Activated CD4-positive, CD25-positive, alpha-beta regulatory T cell (primary cell): ENCODE results near the gene OGFOD1.

Source experiments
- DNase-seq, 4 experiments: peaks; one replicate each; lab custom pipeline; 2025; lab: John Stamatoyannopoulos, UW

Gene OGFOD1

DNA sequence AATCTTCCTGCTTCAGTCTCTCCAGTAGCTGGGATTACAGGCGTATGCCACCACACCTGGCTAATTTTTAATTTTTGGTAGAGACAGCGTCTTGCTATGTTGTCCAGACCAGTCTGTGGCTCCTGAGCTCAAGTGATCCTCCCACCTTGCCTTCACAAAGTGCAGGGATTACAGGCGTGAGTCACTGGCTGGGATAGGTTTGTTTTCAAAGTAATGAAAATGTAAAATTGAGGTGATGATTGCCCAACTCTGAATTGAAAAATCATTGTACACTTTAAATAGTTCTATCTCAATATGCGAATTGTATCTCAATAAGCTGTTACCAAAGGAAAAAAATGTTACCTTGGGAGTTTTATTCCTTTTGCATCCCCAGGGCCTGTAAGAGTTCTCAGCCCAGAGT is 24.8 kb upstream of the OGFOD1 start:
- no peak for DNase-seq

DNA sequence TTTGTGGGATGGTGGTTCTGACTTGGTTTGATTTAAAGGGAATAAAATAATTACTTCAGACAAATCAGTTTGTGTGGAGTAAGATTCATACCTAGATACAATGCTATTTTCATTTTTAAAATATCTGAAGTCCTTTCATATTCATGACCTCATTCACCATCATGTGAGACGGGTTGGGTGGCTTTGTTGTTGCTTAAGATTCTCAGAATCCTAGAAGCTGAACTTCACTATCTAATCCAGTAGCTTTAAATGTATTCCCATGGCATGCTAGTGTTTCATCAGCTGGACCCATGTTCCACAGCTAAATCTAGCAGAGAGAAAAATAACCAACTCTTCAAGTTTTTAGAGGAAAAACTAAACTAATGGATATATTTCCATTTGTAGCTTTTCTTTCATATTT is 23.3 kb upstream of the OGFOD1 start:
- DNase-seq, result no peak

DNA sequence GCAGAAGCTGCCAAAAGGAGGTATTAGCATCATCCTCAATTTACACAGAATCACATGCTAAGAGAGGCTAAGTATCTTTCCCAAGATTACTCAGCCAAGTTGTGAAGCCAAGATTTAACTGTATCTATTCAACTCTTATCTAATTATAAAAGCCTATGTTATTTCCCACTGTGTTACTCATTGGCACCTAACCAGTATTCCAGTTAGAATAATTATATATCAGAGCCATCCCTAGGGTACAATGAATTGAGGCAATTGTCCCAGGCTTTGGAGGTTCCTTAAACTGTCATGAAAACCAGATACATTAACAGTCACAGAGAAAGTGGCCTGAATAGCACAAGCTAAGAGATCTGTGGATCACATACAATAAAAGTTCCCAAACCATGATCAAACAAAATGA is 15.1 kb upstream of the OGFOD1 start:
- DNase-seq, result no peak

DNA sequence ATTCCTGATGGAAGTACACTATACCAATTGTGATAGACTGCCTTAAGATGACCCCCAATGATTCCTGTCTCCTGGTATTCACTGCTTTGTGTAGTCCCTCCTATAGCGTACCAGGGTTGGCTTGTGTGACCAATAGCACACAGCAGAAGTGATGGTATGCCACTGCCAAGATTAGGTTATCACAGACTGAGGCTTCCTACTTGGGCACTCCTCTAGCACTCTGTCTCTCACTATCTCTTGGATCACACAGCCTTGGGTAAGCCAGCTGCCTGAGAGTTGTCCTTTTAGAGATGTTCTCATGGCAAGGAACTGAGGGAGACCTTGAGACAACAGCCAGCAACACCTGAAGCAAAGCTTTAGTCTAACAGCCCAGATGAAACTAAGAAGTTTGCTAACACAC is 13.3 kb upstream of the OGFOD1 start:
- DNase-seq, result no peak

DNA sequence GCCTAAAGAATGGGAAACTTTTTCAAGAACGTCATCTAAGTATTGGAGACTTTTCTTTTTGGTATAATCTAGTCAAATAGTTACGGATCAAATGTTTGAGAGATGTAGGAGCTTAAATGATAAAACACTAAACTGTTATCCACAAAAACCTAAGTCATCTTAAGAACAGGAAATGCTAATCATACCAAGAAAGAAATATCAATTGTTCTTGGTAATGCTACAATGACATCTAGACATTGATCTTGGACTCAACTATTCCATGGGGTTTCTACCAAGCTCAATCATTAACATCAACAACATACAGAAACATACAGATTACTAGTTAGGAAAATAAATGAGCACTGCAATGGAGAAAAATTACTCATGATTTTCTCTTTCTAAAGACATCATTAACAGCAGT is 4.1 kb upstream of the OGFOD1 start:
- no peak for DNase-seq

DNA sequence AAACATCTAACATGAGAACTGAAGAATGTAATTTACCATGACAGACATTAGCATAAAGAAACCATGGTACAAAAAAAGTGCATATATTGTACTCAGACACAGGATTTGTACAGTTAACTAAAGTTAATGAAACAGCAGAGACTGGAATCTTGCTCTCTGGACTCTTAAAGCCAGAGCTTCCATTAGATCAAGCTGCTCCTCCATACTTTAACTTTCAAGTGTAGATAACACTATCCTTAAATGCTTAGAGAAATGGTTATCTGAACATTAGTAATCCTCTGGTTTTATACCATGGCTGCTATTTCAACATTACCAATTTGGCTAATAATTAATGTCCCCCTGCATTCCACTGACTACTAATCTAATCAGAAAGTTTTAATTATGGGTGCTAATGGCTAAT is 3.3 kb upstream of the OGFOD1 start:
- DNase-seq, result no peak

DNA sequence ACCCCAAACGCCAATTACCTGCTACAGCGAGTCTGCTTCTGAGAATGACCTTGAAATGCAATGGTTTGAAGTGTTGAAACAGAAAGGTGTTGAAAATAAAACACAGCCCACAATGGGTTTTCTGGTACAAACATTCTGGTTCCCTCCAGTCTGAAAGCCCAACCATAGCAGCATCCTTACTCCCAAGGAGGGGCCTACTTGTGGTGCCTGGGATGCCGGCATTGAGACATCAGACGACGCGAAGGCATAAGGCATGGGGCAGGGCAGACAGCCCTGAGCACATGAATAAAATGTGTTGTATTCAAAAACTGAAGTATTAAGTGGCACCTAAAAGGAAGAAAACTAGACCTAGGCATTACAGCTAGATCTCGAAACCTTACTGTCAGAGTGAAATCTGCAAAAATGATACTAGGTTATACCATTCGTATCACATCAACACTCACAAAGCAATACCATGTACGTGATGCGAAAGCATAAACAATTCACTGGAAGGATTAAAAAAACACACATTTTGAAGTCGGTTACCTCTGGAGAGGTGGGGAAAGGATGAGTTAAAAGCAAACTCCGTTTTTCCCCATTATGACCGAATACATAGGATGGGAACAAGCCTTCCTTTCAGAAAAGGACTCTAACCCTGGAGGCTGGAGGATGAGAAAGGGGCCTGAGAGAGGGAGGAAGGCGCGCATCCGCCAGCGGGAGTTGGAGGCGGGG is 924 bp upstream of the OGFOD1 start:
- DNase-seq, result no peak

DNA sequence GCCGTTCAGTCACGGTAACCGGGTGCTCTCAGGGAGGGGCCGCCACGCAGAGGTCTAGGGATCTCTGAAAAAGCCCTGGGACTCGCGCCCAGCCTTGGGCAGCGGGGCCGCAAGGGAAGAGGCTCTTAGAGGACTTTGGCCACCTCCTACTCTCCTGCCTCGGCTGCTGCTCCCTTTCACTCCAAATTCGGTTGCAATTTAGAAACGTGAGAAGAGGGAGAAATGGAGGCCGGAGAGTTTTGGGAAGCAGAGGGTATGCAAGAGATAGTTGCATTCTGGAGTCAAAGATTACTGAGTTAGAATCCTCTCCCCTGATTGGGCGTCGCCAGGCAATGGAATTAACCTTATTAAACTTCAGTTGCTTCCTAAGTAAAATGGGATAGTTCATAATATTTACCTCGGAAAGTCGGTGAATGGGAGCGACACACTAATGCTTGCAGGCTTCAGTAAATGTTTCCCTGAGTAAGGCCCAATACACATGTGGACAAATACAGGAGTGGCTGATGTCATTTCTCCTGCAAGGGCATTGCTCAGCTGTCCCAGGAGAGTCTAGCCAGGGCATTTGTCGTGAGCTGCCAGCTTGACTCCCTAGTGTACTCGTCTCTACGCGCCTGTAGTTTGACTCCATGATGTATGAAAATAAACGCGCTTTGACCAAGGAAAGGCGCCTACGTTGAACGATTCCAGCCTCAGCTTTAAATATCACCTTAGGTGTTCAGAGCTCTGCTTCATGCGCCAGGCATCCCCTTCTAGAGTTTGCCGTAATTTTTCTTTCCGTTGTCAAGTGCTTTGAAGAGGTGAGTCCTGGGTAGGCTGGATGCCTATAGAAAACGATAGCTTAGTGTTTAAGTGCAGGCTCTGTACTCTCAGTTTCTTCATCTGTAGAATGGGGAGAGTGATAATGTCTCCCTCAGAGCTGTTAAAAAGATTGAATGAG is 667 bp downstream of the OGFOD1 start:
- DNase-seq, result no peak

DNA sequence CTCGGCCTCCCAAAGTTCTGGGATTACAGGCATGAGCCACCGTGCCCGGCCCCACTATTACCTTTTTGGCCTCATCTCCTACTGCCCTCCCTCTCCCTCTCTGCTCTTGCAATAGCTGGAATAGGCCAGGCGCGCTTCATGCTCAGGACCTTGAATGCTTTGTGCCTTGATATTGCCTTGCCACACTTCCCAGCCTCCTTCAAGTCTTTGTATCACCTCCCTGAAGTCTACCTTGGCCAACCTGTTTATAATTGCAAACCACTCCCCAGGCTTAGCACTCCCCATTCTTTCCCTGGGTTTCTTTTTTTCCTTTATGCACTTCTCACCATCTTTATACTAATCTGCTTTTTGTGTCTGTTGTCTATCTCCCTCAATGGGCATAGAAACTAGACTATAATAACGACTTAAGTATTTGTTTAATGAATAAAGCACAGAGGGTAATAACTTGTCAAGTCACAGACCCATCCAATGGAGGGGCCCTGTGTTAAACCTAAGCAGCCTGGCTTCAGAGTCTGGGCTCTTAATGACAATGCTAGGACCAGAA is 6.6 kb downstream of the OGFOD1 start:
- DNase-seq, result no peak

DNA sequence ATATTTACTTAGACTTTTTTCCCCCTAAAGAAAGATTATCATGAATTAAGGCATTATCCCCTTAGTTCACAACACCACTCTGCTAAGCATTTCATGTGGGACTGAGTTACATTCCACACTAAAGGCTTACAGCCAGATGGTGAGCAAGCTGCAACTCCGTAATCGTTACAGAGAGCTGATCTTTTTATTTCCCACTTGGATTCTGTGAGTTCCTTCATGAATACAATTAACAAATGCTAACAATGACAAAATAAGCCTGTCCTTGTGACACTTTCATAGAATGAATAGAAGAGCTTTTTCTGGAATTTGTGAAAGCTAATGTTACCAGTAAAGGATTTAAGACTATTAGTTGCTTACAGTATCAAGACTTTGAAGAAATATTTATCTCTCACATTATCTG is 8.7 kb downstream of the OGFOD1 start:
- DNase-seq, result no peak

DNA sequence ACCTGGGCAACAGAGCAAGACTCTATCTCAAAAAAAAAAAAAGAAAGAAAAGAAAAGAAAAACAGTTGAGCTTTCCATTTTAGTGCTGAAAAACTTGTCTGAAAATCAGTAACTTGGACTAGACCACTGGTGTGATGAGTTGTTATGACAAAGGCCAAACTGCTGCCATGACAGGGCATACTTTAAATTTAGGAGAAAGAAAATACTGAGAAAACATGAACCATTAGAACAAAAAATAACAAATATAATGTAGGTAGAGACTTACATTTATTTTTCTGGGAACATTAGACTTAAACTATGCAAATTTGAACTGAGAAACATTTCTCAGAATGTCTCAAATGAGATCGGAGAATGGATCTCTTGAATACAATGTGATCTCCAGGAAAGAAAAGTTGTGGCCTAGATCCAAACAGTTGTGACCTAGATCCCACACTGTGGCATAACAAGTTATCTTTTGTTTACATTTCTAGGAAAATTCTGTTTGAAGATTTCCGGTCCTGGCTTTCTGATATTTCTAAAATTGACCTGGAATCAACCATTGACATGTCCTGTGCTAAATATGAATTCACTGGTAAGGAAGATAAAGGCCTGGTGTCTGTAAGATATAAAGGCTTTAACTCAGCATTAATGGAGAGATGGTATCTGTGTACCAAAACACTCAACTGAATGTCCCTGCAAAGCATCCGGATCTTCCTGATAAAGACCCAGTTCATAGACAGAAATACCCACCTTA is 10.9 kb downstream of the OGFOD1 start:
- DNase-seq, result no peak

DNA sequence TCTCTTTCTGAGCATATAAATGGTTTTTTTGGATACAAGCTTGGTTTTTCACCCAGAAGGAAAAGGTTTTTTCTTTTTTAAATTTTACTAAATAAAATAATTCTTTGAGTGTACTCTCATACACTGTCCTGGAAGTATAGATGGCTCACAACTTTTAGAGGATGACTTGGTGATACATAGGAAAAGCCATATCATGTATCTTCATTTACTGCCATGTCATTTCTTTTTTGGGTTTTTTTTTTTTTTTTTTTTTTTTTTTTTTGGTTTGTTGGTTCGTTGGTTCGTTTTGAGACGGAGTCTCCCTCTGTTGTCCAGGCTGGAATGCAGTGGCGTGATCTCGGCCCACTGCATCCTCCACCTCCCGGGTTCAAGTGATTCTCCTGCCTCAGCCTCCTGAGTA is 11.8 kb downstream of the OGFOD1 start:
- DNase-seq, result no peak

DNA sequence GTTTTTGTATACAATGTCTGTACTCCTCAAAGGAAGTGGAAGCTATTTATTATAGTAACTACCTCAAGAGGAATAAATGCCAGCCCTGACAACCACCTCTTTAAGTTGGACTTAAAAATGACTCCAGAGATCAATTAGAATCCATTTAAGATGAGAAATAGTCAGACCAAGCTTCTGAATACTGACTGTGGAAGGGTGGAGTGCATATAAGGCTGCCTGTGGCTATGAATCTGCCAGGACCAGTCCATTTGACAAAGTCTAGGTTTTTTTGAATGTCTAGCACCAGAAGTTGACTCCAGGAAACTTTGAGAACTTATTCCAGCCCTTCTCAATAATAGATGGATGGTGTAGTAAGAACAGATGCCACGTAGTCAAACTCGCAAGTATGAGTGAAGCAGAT is 15.0 kb downstream of the OGFOD1 start:
- no peak for DNase-seq

DNA sequence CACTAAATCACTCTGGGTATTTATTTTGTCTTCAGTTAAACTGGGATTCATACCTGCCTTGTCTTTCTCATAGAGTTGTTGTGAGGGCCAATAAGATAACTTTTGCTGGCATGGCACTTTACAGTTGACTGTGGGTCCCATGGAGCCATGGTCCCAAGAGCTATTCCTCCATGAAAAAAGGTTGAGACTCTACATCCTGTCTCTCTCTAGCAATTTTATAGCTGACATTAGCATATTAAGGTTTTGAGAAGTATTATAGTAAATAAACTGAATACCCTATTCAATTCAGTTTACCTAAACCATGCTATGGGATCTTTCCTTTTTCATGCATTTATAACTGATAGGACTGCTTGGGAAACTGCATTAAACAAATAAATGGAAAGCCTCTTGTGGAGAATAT is 17.4 kb downstream of the OGFOD1 start:
- DNase-seq, result no peak

DNA sequence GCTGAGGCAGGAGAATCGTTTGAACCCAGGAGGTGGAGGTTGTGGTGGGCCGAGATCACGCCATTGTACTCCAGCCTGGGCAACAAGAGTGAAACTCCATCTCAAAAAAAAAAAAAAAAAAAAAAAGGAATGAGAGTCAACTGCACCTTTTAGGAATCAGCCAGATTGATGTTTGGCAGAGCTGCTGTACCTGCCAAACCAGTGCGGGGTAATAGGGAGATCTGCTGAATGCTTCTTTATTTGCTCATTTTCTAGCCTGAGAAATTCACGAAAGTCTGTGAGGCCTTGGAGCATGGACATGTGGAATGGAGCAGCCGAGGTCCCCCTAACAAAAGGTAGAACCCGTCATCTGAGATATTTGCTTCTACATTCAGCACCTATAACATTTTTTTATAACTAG is 18.4 kb downstream of the OGFOD1 start:
- no peak for DNase-seq

DNA sequence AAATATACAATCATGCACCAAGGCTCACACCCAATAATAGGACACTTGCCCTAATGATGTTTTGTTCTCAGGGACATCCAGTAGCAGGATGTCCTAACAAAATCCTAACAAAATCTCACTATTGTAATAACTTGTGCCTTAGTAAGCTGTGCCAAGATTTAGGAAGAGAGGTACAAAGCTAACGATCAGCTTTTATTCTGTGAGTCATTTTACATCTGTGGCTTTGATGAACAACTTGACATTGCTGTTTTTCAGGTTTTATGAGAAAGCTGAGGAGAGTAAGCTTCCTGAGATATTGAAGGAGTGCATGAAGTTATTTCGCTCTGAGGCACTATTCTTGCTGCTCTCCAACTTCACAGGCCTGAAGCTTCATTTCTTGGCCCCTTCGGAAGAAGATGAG is 18.9 kb downstream of the OGFOD1 start:
- DNase-seq, result no peak

DNA sequence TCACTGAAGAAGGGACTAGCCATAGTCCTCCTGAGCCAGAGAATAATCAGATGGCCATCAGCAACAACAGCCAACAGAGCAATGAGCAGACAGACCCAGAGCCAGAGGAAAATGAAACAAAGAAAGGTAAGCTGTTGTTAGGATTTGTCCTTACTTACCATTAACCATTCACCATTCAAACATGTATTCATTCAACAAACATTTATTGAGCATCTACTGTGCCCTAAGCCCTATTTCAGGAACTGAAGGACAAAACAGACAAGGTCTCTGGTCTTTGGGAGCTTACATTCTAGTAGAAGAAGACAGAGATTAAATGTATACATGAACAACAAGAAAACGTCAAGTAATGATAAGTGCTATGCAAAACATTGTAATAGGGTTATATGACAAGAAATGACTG is 19.3 kb downstream of the OGFOD1 start:
- DNase-seq, result no peak

DNA sequence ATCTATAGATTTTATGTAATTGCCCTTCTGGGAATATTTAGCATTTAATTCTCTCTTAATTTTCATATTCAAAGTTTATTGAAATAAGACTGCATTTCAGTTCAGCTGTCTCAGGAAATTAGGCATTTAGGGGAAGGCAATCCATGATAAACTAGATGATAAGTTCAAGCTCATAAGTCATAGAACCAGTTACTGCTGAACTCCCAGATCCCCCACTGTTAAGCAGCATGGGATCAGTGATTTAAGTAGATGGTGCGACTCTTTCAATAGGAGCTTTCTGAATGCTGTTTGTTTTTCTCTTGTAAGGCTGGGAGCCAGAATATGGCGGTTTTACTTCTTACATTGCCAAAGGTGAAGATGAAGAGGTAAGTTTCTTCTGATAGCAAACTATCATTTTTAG is 23.8 kb downstream of the OGFOD1 start:
- DNase-seq, result no peak

DNA sequence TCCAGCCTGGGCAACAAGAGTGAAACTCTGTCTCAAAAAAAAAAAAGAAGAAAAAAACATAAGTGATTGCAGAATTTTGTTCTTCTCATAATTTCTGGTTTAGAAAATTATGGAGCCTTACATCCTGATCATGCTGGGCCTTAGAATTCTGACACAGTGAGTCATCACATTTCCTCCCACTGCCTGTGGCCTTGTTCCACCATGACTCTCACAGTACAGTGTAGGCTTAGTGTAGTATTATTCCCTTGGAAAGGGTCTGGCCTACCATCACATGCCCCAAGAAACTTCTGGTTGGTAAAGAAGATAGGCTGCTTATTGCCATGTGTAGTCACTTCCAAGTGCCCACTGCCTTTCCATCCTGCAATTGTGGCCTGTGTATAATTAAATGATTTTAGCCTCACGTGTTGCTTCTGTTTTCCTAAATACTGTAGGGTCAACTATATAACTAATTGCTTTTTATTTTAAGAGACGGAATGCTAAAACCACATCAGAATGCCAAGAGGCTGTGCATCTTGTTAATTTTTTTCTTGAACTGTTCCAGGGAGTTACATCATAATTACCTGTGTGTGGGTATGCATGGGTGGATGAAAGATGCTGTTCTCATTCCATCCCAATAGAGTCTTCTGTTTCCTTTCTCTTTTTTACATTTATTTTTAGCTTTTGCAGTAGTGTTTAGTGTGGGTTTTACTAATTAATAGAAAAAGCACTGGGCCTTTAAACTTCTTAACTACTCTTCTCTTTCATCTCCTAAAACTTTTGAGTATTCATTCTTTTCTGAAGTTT is 25.9 kb downstream of the OGFOD1 start:
- DNase-seq, result no peak

DNA sequence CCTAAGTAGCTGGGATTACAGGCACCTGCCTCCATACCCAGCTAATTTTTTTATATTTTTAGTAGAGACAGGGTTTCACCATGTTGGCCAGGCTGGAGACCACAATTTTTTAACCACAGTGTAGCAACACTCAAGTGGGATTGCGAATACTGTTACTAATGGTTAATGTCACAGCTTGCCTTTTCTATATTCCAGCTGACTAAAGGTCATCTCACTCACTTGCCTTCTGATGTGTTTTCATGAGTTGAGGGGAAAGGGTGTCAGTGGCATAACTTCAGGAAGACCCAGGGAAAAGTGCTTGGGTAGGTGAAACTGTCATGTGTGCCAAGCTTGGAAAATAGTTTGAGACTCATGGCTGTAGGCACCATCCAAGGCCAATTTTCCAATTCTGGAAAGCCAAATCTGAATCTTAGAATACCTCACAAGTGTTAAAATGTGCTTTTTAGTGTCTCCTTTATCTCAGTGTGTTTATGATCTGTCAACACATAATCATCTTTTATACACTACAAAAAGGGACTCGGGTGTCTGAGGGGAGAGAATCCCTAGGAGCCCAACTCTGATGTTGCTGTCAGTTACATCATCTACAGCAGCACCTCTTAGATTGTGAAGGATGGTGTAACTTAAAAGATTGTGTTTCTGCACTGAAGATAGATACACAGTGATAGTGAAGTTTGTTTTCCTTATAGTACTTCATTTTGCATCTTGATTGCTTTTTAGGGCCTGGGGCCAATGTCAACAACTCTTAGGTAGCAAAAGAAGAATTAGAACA is 27.1 kb downstream of the OGFOD1 start:
- no peak for DNase-seq

DNA sequence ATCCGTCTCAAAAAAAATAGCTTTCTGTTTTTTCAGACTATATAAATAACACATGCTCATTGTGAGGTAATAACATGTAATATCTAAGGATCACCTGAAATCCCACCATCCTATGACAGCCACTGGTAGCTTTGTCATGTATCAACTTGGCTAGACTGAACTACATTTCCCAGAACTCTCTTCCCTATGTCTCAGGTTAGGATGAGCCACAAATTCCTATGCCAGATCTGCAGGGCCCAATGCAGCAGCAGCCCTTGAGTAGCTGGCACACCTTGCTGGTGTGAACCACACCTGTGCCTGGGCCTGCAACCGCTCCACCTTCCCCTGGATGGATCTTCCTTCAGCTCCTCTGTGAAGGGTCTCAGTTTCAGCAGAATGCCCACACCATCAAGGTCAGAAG is 28.1 kb downstream of the OGFOD1 start:
- DNase-seq, result no peak
